PC-9 (cell line): Measurements from ENCODE around the gene CCP110. TPM values are rescaled to one million over a fixed set of nuclear protein-coding genes. Genes with fewer than 3 reads are reported as not detected.
A peak's percentile ranks its signal among the peaks of the same experiment; 100 is the strongest.

Experiments used
- BruUV-seq: library from RNA; stranded (reverse); fragments of 400-500 nt; replicated peaks from 2 replicates; lab custom pipeline; 2021; lab: Mats Ljungman, UMichigan
- CTCF ChIA-PET: fragments of 300-600 bp; sonication (Branson Sonifier 250); formaldehyde crosslinking; loops from one replicate; lab custom pipeline; 2022; ENCODE audit warnings: antibody characterized with exemption; lab: Charles Lee
- POLR2A ChIA-PET: fragments of 300-600 bp; sonication (Branson Sonifier 250); formaldehyde crosslinking; loops from one replicate; lab custom pipeline; 2022; ENCODE audit warnings: antibody characterized with exemption; ENCODE audit not compliant: unreplicated experiment; lab: Charles Lee
- DNase-seq, 2 experiments: peaks; one replicate each; pipeline versions ENCODE4 v3.0.0 to v3.0.0-alpha.2; 2015 to 2022; ENCODE audit warnings: mixed read lengths in 1 of 2
- H2AFZ ChIP-seq: fragments of 200-600 bp; sonication (generic); 2 replicates; pipeline ENCODE4 v1.8.1; 2017; ENCODE audit warnings: antibody characterized with exemption
- H3F3A ChIP-seq: fragments of 200-600 bp; sonication (generic); 2 replicates; pipeline ENCODE4 v1.8.1; 2017; ENCODE audit warnings: antibody characterized with exemption, mild to moderate bottlenecking, low read depth; ENCODE audit not compliant: insufficient read depth
- H3K27ac ChIP-seq: fragments of 200-600 bp; sonication (generic); 2 replicates; pipeline ENCODE4 v1.6.1; 2016; ENCODE audit warnings: mixed run types
- H3K27me3 ChIP-seq: fragments of 200-600 bp; sonication (generic); 2 replicates; pipeline ENCODE4 v1.6.1; 2016; ENCODE audit warnings: low read depth, mixed run types; ENCODE audit not compliant: insufficient read depth
- H3K36me3 ChIP-seq: fragments of 200-600 bp; sonication (generic); 2 replicates; pipeline ENCODE4 v1.6.1; 2016; ENCODE audit warnings: low read depth, mixed run types
- H3K4me1 ChIP-seq: fragments of 200-600 bp; sonication (generic); replicated peaks from 2 replicates; pipeline ENCODE4 v1.6.1; 2016; ENCODE audit warnings: mixed run types; ENCODE audit not compliant: insufficient read depth
- H3K4me2 ChIP-seq: fragments of 200-600 bp; sonication (generic); 2 replicates; pipeline ENCODE4 v1.6.1; 2017; ENCODE audit warnings: mixed run types
- H3K4me3 ChIP-seq: fragments of 200-600 bp; sonication (generic); 2 replicates; pipeline ENCODE4 v1.6.1; 2016; ENCODE audit warnings: mixed run types
- H3K79me2 ChIP-seq: fragments of 200-600 bp; sonication (generic); 2 replicates; pipeline ENCODE4 v1.6.1; 2017; ENCODE audit warnings: low read depth, mixed run types
- H3K9me2 ChIP-seq: fragments of 200-600 bp; sonication (generic); 2 replicates; pipeline ENCODE4 v1.8.1; 2017; ENCODE audit warnings: mild to moderate bottlenecking; ENCODE audit not compliant: insufficient read depth
- H3K9me3 ChIP-seq: fragments of 200-600 bp; sonication (generic); 2 replicates; pipeline ENCODE4 v1.8.1; 2016; ENCODE audit warnings: low read depth; ENCODE audit not compliant: insufficient read depth
- H4K20me1 ChIP-seq: fragments of 200-600 bp; sonication (generic); 2 replicates; pipeline ENCODE4 v1.8.1; 2017; ENCODE audit not compliant: insufficient read depth
- EZH2 ChIP-seq: fragments of 200-600 bp; sonication (generic); IDR thresholded peaks from 2 replicates; pipeline ENCODE4 v1.8.0; 2017; ENCODE audit warnings: antibody characterized with exemption, low read depth
- intact Hi-C: fragments of 100-400 bp; cut with micrococcal nuclease; formaldehyde crosslinking; loops from one replicate; pipeline ENCODE4 v1.10.0; 2022; ENCODE audit not compliant: unreplicated experiment
- total RNA-seq: library from RNA; stranded (reverse); gene quantifications from 2 replicates; pipeline ENCODE4 v1.2.3, GENCODE V29; 2021
- TF ChIP-seq, protein P1 (sequence below): fragments of 200-600 bp; sonication (generic); conservative IDR thresholded peaks from 2 replicates; pipeline ENCODE4 v1.6.1; 2017; ENCODE audit warnings: mixed run types, antibody characterized with exemption, mild to moderate bottlenecking, moderate library complexity

CCP110 gene
- total RNA-seq, 1 experiment from 2014 or later = 31.9 TPM

- Histone ChIP-seq H3K4me1 (peaks cover 18% of the 10 kb centered on the region), H3F3A (peaks cover 19% of the 10 kb centered on the region; the same call in 1 of the 2 replicates), H4K20me1 (no peaks in the 10 kb centered on the region), H3K9me3 (no peaks in the 10 kb centered on the region), H3K27ac (no peak overlapping the region), H3K79me2 (no peaks in the 10 kb centered on the region), H3K27me3 (no peaks in the 10 kb centered on the region), H3K9me2 (no peaks in the 10 kb centered on the region), H2AFZ (no peak overlapping the region), H3K4me3 (no peak overlapping the region), H3K36me3 (no peaks in the 10 kb centered on the region), H3K4me2 (no peak overlapping the region)
- ChIA-PET POLR2A (interaction anchor here (0.6 kb wide), 2 partner anchors 20 to 49 kb away, joined by 3 read pairs; no protein-coding TSS in a partner anchor), CTCF (no interaction called here)
- TF ChIP-seq, protein P1, sequence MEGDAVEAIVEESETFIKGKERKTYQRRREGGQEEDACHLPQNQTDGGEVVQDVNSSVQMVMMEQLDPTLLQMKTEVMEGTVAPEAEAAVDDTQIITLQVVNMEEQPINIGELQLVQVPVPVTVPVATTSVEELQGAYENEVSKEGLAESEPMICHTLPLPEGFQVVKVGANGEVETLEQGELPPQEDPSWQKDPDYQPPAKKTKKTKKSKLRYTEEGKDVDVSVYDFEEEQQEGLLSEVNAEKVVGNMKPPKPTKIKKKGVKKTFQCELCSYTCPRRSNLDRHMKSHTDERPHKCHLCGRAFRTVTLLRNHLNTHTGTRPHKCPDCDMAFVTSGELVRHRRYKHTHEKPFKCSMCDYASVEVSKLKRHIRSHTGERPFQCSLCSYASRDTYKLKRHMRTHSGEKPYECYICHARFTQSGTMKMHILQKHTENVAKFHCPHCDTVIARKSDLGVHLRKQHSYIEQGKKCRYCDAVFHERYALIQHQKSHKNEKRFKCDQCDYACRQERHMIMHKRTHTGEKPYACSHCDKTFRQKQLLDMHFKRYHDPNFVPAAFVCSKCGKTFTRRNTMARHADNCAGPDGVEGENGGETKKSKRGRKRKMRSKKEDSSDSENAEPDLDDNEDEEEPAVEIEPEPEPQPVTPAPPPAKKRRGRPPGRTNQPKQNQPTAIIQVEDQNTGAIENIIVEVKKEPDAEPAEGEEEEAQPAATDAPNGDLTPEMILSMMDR = no peak
- no peak for TF ChIP-seq EZH2
- BruUV-seq = no TSS peak
- intact Hi-C loops = no loop called here
- no peak for DNase-seq
These were observed 65.4 kb downstream of the CCP110 start for GRCh38 chr16:19589106-19589505.

DNA sequence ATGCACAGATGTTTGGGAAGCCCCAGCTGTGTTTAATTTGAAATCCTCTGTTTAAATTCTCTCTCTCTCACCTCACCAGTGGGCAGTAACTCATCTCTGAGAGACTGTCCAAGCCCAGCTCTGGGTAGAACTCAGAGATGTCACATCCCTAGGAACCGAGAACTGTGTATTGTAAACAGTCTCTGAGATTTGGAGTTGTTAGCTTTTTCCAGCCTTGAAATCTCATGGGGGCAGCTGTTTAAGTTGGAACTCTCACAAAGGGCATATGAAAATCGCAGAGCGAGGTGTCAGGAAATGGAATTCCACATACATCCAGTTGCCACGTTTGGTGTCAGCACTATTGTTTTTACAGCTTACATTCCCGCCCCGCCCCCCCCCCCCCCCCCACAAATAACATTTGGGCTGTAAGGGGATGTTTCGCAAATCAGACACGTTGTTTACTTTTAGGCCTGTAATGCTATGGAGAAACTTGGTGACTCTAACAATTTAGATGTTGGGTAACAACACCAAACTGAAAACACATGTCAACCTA is 66.1 kb downstream of the CCP110 start:
- TF ChIP-seq EZH2 = no peak
- TF ChIP-seq, protein P1 = no peak
- H3F3A ChIP-seq = peaks cover 21% of the 10 kb centered on the region; the same call in 1 of the 2 replicates
- H3K27ac ChIP-seq = no peak overlapping the region
- no peaks in the 10 kb centered on the region for H3K36me3 ChIP-seq
- ChIA-PET CTCF (no interaction called here), POLR2A (interaction anchor here (0.6 kb wide), 2 partner anchors 20 to 48 kb away, joined by 3 read pairs; no protein-coding TSS in a partner anchor)
- H4K20me1 ChIP-seq = no peaks in the 10 kb centered on the region
- peak in 1 of 2 experiments; percentile 76 for DNase-seq
- no peak overlapping the region for H3K4me3 ChIP-seq
- H3K4me1 ChIP-seq = peaks cover 22% of the 10 kb centered on the region
- intact Hi-C loops = no loop called here
- H3K9me3 ChIP-seq = no peaks in the 10 kb centered on the region
- no peaks in the 10 kb centered on the region for H3K79me2 ChIP-seq
- BruUV-seq = no TSS peak
- H3K4me2 ChIP-seq = peak overlapping the region; percentile 50
- H3K27me3 ChIP-seq = no peaks in the 10 kb centered on the region
- H3K9me2 ChIP-seq = no peaks in the 10 kb centered on the region
- no peak overlapping the region for H2AFZ ChIP-seq

- POLR2A ChIA-PET = interaction anchor here (0.5 to 1.0 kb wide), 6 partner anchors 11 to 643 kb away, joined by 3 to 6 read pairs (median 4); partner anchors contain the start of gene COQ7
- Histone ChIP-seq H3K4me1 (peaks cover 26% of the 10 kb centered on the region), H3F3A (peaks cover 13% of the 10 kb centered on the region; the same call in 1 of the 2 replicates), H3K9me3 (no peaks in the 10 kb centered on the region), H4K20me1 (no peaks in the 10 kb centered on the region), H2AFZ (peak overlapping the region; percentile 63), H3K36me3 (no peaks in the 10 kb centered on the region), H3K27me3 (no peaks in the 10 kb centered on the region), H3K4me2 (peak overlapping the region; percentile 18), H3K27ac (peak overlapping the region; percentile 23), H3K4me3 (no peak overlapping the region), H3K9me2 (no peaks in the 10 kb centered on the region), H3K79me2 (no peaks in the 10 kb centered on the region)
- peak; percentile 84 to 90 for DNase-seq
- no peak for TF ChIP-seq EZH2
- TF ChIP-seq, protein P1 = no peak
- BruUV-seq = TSS peak; percentile 44
- intact Hi-C loops = no loop called here
- CTCF ChIA-PET = interaction anchor here (0.8 to 2.4 kb wide), 6 partner anchors 12 to 312 kb away, joined by 3 to 23 read pairs (median 6); partner anchors contain the start of gene VPS35L
These were observed 71.5 kb downstream of the CCP110 start for GRCh38 chr16:19595043-19595767.
